Keratinocyte (primary cell): ENCODE measurements around the gene ANXA3.

ENCODE experiments used
- EZH2 ChIP-seq: IDR thresholded peaks from one replicate; pipeline ENCODE4 v1.6.1; 2012; ENCODE audit warnings: inconsistent platforms, mild to moderate bottlenecking, low read length, moderate library complexity
- TF ChIP-seq, protein P1 (sequence below), 3 experiments: IDR thresholded peaks in 1 of 3; conservative IDR thresholded peaks in 1 of 3; optimal IDR thresholded peaks in 1 of 3; 2 replicates in 2 of 3; 3 replicates in 1 of 3; pipeline versions ENCODE3 to v1.5.1; 2011; ENCODE audit warnings: low read length in 3 of 3, mild to moderate bottlenecking in 3 of 3, moderate library complexity in 2 of 3, control low read depth in 1 of 3, inconsistent platforms in 1 of 3; ENCODE audit not compliant: insufficient read depth in 2 of 3; ENCODE audit errors: extremely low read depth in 1 of 3

DNA sequence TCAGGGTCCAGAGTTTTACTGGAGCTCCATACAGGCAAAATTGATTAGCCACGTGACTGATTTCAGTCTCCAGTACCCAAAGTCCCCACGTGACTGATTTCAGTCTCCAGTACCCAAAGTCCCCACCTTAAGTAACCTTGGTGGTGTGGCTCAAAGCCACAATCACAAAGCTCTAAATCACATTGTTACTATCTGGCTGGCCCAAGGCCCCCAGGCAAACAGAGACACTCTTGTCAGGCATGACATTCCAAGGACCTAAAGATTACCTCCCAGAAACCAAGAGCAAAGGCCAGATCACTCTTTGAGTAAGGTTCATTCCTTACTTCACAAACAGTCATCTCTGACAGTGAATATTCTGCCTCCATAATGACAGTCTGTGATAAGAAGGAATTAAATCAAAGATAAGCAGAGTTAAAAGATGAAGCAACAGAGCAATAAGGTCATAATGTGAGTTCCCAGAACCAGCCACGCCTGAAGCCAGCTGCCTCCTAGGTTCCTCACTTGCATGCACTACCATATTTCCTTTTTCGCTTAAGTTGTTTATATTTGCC, 78.5 kb downstream of the ANXA3 start:
- TF ChIP-seq, protein P1, sequence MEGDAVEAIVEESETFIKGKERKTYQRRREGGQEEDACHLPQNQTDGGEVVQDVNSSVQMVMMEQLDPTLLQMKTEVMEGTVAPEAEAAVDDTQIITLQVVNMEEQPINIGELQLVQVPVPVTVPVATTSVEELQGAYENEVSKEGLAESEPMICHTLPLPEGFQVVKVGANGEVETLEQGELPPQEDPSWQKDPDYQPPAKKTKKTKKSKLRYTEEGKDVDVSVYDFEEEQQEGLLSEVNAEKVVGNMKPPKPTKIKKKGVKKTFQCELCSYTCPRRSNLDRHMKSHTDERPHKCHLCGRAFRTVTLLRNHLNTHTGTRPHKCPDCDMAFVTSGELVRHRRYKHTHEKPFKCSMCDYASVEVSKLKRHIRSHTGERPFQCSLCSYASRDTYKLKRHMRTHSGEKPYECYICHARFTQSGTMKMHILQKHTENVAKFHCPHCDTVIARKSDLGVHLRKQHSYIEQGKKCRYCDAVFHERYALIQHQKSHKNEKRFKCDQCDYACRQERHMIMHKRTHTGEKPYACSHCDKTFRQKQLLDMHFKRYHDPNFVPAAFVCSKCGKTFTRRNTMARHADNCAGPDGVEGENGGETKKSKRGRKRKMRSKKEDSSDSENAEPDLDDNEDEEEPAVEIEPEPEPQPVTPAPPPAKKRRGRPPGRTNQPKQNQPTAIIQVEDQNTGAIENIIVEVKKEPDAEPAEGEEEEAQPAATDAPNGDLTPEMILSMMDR (optimal IDR thresholded peaks at IDR 0.05 in 1 of 3, IDR thresholded peaks at IDR 0.05 in 1 of 3, conservative IDR thresholded peaks at IDR 0.05 in 1 of 3; ENCODE audit: extremely low read depth in 1 of 3, insufficient read depth in 2 of 3, low read length in 3 of 3), result no peak
- no peak for TF ChIP-seq EZH2
